Vagina (tissue), 2 donors: ENCODE measurements around the gene PGA4.

ENCODE experiments used
- CTCF ChIP-seq, 3 experiments: fragments of 450-650 bp in 2 of 3; fragments of 200-600 bp in 1 of 3; sonication (generic) in 1 of 3; IDR thresholded peaks; one replicate each; pipeline ENCODE4 v1.5.1; 2017 to 2019; ENCODE audit warnings: antibody characterized with exemption in 3 of 3, mild to moderate bottlenecking in 2 of 3, moderate library complexity in 2 of 3
- POLR2A ChIP-seq, 2 donors: fragments of 450-650 bp; IDR thresholded peaks; one replicate each; pipeline ENCODE4 v1.6.1; 2017; ENCODE audit warnings: antibody characterized with exemption in 2 of 2, mild to moderate bottlenecking in 2 of 2, moderate library complexity in 2 of 2
- POLR2AphosphoS5 ChIP-seq, 2 donors: sonication (generic); formaldehyde crosslinking; IDR thresholded peaks; one replicate each; pipeline ENCODE4 v1.9.0; 2017; ENCODE audit warnings: antibody characterized with exemption in 2 of 2, mild to moderate bottlenecking in 2 of 2, low read depth in 1 of 2; ENCODE audit not compliant: insufficient read depth in 1 of 2

GRCh38 chr11:61258546-61258945 lies 36.4 kb downstream of the PGA4 start:
- TF ChIP-seq CTCF (IDR thresholded peaks at IDR 0.05) (no peak), POLR2AphosphoS5 (IDR thresholded peaks at IDR 0.05; ENCODE audit: insufficient read depth in 1 of 2, low read depth in 1 of 2) (no peak), POLR2A (IDR thresholded peaks at IDR 0.05) (no peak)
